ENCODE measurements around the gene SLC15A4.

- TF ChIP-seq CTCF (IDR thresholded peaks at IDR 0.05 in 2 of 3, conservative IDR thresholded peaks at IDR 0.05 in 1 of 3; ENCODE audit: borderline replicate concordance in 1 of 3, insufficient read depth in 1 of 3, low read depth in 2 of 3, low read length in 2 of 3) (no peak), POLR2A (IDR thresholded peaks at IDR 0.05; ENCODE audit: borderline replicate concordance, extremely low read depth, insufficient read depth, insufficient read length) (no peak), MAX (IDR thresholded peaks at IDR 0.05) (no peak), EZH2phosphoT487 (IDR thresholded peaks at IDR 0.05; ENCODE audit: borderline replicate concordance) (no peak), JUND (IDR thresholded peaks at IDR 0.05) (no peak), ZNF274 (IDR thresholded peaks at IDR 0.05; ENCODE audit: low read depth, low read length) (no peak), ZBTB33 (IDR thresholded peaks at IDR 0.05; ENCODE audit: extremely low read depth, insufficient replicate concordance, low read length) (no peak), POLR2AphosphoS5 (IDR thresholded peaks at IDR 0.05; ENCODE audit: low read depth, low read length) (no peak), SIN3A (IDR thresholded peaks at IDR 0.05; ENCODE audit: low read depth) (no peak), CEBPB (IDR thresholded peaks at IDR 0.05; ENCODE audit: low read depth) (no peak)
These were observed 39.6 kb downstream of the SLC15A4 start for GRCh38 chr12:128784030-128784760.
